IPS DF 6.9 (cell line): Measurements from ENCODE around the gene DUSP16.
"Not testable (repeated sequence)": the region's sequence is repeated elsewhere in the genome, so short reads cannot be mapped to it uniquely, and the experiment has no call there.

Source experiments
- DNase-seq: peaks from one replicate; pipeline ENCODE4 v3.0.0-alpha.2; 2013; ENCODE audit warnings: low read depth, low spot score
- H3K27ac ChIP-seq: one replicate; pipeline ENCODE4 v1.5.1; 2013; ENCODE audit warnings: low read length, control low read depth
- H3K27me3 ChIP-seq: 2 replicates; pipeline ENCODE4 v1.6.1; 2013; ENCODE audit warnings: mild to moderate bottlenecking, low read length; ENCODE audit not compliant: control insufficient read depth, insufficient read depth
- H3K36me3 ChIP-seq: 2 replicates; pipeline ENCODE4 v1.6.1; 2013; ENCODE audit warnings: low read length; ENCODE audit not compliant: control insufficient read depth, insufficient read depth
- H3K4me1 ChIP-seq: 2 replicates; pipeline ENCODE4 v1.6.1; 2013; ENCODE audit warnings: low read length; ENCODE audit not compliant: control insufficient read depth, insufficient read depth
- H3K4me3 ChIP-seq: 2 replicates; pipeline ENCODE4 v1.5.1; 2013; ENCODE audit warnings: mild to moderate bottlenecking, low read length
- H3K9me3 ChIP-seq: 2 replicates; pipeline ENCODE4 v1.6.1; 2013; ENCODE audit warnings: low read length, inconsistent platforms; ENCODE audit not compliant: control insufficient read depth, insufficient read depth
- WGBS: extraction: QIAGEN DNeasy Blood & Tissue Kit; methylation state at CpG from one replicate; pipeline ENCODE4 v1.1.7; 2013; ENCODE audit warnings: mixed read lengths, missing lambda C conversion rate; ENCODE audit not compliant: insufficient read length, insufficient coverage; 5-methylcytosine and 5-hydroxymethylcytosine counted together

Gene DUSP16

DNA sequence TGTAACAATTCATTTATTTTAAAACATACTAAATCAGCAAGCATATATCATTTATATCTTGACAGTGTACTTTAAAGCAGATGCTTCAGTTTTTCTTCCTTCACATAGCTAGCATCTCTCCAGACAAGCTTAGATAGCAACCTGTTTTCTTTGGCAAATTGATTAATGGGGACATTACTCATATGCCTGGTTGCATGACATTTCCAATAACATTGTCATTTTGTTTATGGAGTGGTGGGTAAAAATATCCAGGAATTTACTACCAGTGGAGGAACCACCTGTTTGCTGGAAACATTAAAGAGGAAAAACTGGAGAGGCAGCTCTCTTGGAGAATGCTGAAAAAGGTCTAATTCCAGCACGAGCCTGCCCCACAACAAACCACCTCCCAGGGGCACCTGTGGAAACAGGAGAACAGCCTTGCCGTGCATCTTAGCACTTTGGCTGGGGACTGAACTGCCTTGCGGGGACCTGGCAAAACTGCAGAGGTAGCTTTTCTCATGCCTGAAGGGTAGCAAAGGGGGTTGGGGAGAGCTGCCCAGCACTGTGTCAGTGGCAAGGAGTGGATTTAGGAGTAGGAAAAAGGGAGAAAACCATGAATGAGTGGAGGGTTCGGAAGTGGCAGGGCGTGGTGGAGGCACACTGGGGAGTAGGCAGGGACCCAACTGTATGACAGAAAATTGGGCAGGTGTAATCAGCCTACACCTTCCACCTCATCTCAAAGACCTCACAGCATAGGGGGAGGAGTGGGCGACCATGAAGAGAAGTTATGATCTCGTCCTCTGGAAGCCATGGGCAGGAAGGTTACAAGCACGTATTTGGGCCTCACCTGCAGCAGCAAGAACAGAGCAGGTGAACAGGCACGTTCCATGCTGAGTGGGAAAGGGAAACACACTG is 37.3 kb upstream of the DUSP16 start:
- H3K36me3 ChIP-seq, result no peaks in the 10 kb centered on the region
- H3K9me3 ChIP-seq, result no peaks in the 10 kb centered on the region
- no peaks in the 10 kb centered on the region for H3K4me1 ChIP-seq
- no CpG with 5 or more reads among the region's 9 CpGs for WGBS
- H3K27me3 ChIP-seq, result no peaks in the 10 kb centered on the region
- H3K27ac ChIP-seq, result no peak overlapping the region
- H3K4me3 ChIP-seq, result no peak overlapping the region
- no peak for DNase-seq

DNA sequence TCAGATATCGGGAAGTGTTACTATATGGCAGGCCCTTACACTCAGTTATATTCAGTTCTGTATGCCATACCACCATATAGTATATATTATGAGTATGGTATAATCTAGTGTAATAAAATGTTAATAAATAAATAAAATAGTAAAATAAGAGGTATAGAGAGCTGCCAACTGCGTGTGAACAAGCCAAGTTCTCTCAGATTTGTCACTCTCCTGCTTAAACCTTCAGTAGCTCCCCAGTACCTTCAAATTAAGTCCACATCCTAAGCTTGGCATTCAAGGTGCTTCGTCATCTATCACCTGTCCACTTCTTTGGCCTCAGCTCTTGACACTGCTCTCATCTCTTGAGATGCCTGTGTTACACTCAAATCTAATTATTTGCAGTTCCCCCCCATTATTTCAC is 36.2 kb upstream of the DUSP16 start:
- Histone ChIP-seq H3K4me1 (no peaks in the 10 kb centered on the region), H3K27me3 (no peaks in the 10 kb centered on the region), H3K36me3 (no peaks in the 10 kb centered on the region), H3K27ac (no peak overlapping the region), H3K4me3 (no peak overlapping the region), H3K9me3 (no peaks in the 10 kb centered on the region)
- no CpG with 5 or more reads among the region's 3 CpGs for WGBS
- DNase-seq, result no peak

- H3K4me1 ChIP-seq, H3K36me3 ChIP-seq, DNase-seq, H3K4me3 ChIP-seq, H3K9me3 ChIP-seq, H3K27me3 ChIP-seq, H3K27ac ChIP-seq: not testable (repeated sequence)
- WGBS, result no CpG with 5 or more reads among the region's 3 CpGs
Measured at GRCh38 chr12:12596598-12596997, 33.9 kb upstream of the DUSP16 start.

DNA sequence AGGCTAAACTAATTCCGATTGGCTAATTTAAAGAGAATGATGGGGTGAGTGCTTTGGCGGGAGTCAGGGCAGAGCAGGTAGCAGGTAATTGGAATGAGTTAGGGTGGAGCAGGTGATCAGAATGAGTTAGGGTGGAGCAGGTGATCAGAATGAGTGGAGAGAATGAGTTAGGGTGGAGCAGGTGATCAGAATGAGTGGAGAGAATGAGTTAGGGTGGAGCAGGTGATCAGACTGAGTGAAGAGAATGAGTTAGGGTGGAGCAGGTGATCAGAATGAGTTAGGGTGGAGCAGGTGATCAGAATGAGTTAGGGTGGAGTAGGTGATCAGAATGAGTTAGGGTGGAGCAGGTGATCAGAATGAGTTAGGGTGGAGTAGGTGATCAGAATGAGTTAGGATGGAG is 33.3 kb upstream of the DUSP16 start:
- not testable (repeated sequence) for H3K9me3 ChIP-seq, H3K4me1 ChIP-seq, H3K4me3 ChIP-seq, H3K27me3 ChIP-seq, DNase-seq, H3K36me3 ChIP-seq, H3K27ac ChIP-seq
- WGBS, result no CpG with 5 or more reads among the region's 2 CpGs

DNA sequence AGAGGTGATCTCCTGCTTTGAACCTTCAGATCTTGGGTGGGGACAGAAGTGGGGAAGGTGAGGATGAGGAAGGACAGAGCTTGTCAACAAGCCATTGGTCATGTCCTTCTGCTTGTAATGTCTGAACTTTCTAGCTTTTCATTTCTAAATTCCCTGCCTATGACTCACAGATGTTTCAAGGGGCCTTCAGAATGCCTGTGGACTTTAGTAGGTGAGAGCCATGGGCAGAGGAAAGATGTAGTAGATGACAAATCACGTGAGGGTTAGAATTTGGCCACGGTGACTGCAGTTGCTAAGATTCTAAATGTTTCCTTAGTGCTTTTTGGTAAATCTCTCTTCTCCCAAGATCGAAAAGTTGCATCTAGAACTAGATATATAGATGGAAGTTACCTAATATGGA is 30.3 kb upstream of the DUSP16 start:
- Histone ChIP-seq H3K27ac (no peak overlapping the region), H3K27me3 (no peaks in the 10 kb centered on the region), H3K4me1 (no peaks in the 10 kb centered on the region), H3K9me3 (no peaks in the 10 kb centered on the region), H3K4me3 (no peak overlapping the region), H3K36me3 (no peaks in the 10 kb centered on the region)
- DNase-seq, result no peak
- WGBS, result no CpG with 5 or more reads among the region's 3 CpGs

- no peaks in the 10 kb centered on the region for H3K9me3 ChIP-seq
- no peak overlapping the region for H3K27ac ChIP-seq
- H3K27me3 ChIP-seq, result no peaks in the 10 kb centered on the region
- DNase-seq, result no peak
- no CpG with 5 or more reads among the region's 6 CpGs for WGBS
- H3K4me3 ChIP-seq, result no peak overlapping the region
- no peaks in the 10 kb centered on the region for H3K4me1 ChIP-seq
- no peaks in the 10 kb centered on the region for H3K36me3 ChIP-seq
Measured at GRCh38 chr12:12590961-12591360, 28.3 kb upstream of the DUSP16 start.

- not testable (repeated sequence) for DNase-seq, H3K9me3 ChIP-seq, H3K27ac ChIP-seq, H3K27me3 ChIP-seq, H3K4me1 ChIP-seq, H3K4me3 ChIP-seq, H3K36me3 ChIP-seq
- no CpG with 5 or more reads among the region's 3 CpGs for WGBS
Measured at GRCh38 chr12:12588436-12588835, 25.8 kb upstream of the DUSP16 start.

DNA sequence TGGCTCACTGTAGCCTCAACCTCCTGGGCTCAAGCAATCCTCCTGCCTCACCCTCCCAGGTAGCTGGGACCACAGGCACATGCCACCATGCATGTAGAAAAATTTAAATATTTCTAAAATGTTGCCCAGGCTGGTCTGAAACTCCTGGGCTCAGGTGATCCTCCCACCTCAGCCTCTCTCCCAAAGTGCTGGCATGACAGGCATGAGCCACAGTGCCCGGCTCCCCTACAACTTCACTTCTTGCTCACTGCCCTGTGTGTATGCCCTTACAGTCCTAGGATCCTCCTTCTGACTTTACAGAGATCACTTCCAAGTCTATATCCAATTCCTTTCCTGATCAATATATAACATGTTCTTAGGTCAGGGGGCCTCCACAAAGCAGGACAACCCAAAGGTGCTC is 25.2 kb upstream of the DUSP16 start:
- WGBS, result no CpG with 5 or more reads among the region's 1 CpG
- Histone ChIP-seq H3K27me3 (no peaks in the 10 kb centered on the region), H3K9me3 (no peaks in the 10 kb centered on the region), H3K36me3 (no peaks in the 10 kb centered on the region), H3K27ac (no peak overlapping the region), H3K4me1 (no peaks in the 10 kb centered on the region), H3K4me3 (no peak overlapping the region)
- DNase-seq, result no peak

GRCh38 chr12:12586879-12587675 is 24.4 kb upstream of the DUSP16 start:
- H3K27me3 ChIP-seq, result no peaks in the 10 kb centered on the region
- H3K4me1 ChIP-seq, result no peaks in the 10 kb centered on the region
- no peak overlapping the region for H3K27ac ChIP-seq
- H3K36me3 ChIP-seq, result no peaks in the 10 kb centered on the region
- WGBS, result 100% methylated on average over 1 of the region's 8 CpGs
- no peak for DNase-seq
- H3K4me3 ChIP-seq, result no peak overlapping the region
- no peaks in the 10 kb centered on the region for H3K9me3 ChIP-seq

DNA sequence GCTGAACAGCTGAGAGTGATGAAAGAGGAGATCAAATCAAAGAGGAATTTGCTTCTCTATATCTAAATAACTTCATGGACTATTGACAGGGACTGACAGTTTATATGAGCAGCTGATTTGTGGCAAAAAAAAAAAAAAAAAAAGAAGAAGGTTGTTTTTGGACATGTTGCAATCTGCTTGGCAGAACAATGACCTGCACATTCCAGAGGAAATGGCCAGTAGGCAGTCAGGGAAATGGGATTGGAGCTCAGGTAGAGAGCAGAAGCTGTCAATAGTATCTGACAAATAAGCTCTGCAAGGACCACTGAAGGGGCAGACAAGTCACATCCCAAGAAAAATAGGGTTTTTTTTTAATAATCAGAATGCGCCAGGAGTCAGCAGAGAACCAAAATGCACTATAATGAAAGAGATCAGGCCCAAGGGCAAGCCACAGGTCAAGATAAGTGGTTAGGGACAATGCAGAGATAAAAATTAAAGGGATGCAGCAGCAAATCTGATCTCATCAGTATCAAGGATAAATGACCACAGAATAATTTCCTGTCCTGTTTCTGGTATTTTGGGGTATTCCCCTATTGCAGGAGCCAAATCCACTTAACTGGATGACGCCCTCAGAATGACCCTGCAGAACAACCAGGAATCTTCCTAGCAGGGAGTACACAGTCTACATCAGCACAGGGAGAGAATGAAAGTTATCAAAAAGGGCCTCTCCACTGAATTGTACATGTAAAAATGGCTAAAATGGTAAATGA is 22.6 kb upstream of the DUSP16 start:
- no peak overlapping the region for H3K4me3 ChIP-seq
- H3K9me3 ChIP-seq, result no peaks in the 10 kb centered on the region
- DNase-seq, result no peak
- H3K27ac ChIP-seq, result no peak overlapping the region
- H3K4me1 ChIP-seq, result no peaks in the 10 kb centered on the region
- no peaks in the 10 kb centered on the region for H3K36me3 ChIP-seq
- H3K27me3 ChIP-seq, result no peaks in the 10 kb centered on the region
- no CpG with 5 or more reads among the region's 2 CpGs for WGBS
